GM06990 (cell line): ENCODE results near the gene SPRN.

ENCODE experiments used
- DNase-seq: peaks from one replicate; pipeline ENCODE4 v3.0.0-alpha.2; 2011; ENCODE audit not compliant: insufficient read length; ENCODE audit errors: extremely low read depth
- H3K27me3 ChIP-seq: replicated peaks from 2 replicates; pipeline ENCODE4 v1.6.0; 2011; ENCODE audit warnings: low read length; ENCODE audit not compliant: control insufficient read depth, insufficient read depth
- H3K36me3 ChIP-seq: 2 replicates; pipeline ENCODE4 v1.5.1; 2011; ENCODE audit warnings: low read length; ENCODE audit not compliant: control insufficient read depth, insufficient read depth
- H3K4me3 ChIP-seq: replicated peaks from 2 replicates; pipeline ENCODE4 v1.5.1; 2011; ENCODE audit warnings: low read depth, mild to moderate bottlenecking, control low read depth, low read length
- CTCF ChIP-seq: IDR thresholded peaks from 2 replicates; pipeline ENCODE4 v1.5.1; 2011; ENCODE audit warnings: low read length, control low read depth, mild to moderate bottlenecking, inconsistent platforms; ENCODE audit not compliant: insufficient read depth, poor library complexity, severe bottlenecking

Gene SPRN

DNA sequence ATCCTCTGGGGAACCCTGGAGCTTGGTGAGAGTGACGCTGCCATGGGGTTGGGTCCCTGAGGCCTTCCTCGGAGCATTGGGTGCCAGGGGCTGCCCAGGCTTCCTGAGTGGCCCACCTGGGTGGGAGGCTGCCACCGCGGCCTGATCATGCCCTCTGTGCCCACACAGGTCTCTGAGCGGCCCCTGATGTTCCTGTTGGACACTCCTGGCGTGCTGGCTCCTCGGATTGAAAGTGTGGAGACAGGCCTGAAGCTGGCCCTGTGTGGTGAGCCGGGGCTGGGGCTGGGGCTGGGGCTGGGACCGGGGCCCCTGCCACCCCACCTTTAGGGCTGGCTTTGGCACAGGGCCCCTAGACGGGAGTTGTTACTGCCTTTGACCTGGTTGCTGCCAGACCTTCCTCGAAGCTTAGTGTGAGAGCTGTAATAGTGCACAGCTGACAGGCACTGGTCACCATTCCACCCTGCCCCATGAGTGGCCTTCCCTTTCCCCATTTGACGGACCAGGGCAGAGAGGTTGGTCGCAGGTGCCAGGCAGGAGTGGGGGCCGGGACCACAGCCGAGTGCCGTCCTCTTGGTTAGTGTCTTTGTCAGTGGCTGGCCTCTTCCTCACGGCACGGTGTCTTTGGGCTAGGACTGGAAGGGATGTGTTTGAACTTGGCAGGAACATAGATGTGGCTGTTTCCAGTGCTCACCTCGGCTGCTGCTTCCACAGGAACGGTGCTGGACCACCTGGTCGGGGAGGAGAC lies 22.3 kb downstream of the SPRN start:
- DNase-seq, result no peak
- H3K36me3 ChIP-seq, result peaks cover 21% of the 10 kb centered on the region
- no peak for TF ChIP-seq CTCF
- no peak overlapping the region for H3K4me3 ChIP-seq
- no peaks in the 10 kb centered on the region for H3K27me3 ChIP-seq

DNA sequence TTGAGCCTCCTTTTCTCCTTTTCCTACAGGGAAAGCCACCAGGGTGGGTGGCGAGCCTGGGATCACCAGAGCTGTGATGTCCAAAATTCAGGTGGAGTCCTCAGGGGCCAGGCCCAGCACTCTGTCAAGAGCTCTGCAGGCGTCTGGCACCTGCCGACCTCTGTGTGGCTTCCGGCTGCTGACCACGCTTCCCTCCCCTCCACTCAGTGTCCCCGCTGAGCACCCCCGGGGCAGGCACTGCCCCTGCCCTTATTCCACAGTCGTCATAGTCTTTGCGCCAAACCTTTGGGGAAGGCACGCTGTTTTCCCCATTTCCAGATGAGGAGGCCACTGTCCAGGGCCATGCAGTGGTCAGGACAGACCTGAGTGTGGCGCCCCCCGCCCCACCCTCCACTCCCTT lies 22.9 kb downstream of the SPRN start:
- DNase-seq, result no peak
- Histone ChIP-seq H3K4me3 (peak overlapping the region; percentile 49), H3K36me3 (peaks cover 21% of the 10 kb centered on the region), H3K27me3 (no peaks in the 10 kb centered on the region)
- no peak for TF ChIP-seq CTCF

GRCh38 chr10:133400624-133401424 lies 23.6 kb downstream of the SPRN start:
- TF ChIP-seq CTCF, result no peak
- peaks cover 26% of the 10 kb centered on the region for H3K36me3 ChIP-seq
- no peaks in the 10 kb centered on the region for H3K27me3 ChIP-seq
- H3K4me3 ChIP-seq, result peak overlapping the region; percentile 49
- DNase-seq, result no peak

DNA sequence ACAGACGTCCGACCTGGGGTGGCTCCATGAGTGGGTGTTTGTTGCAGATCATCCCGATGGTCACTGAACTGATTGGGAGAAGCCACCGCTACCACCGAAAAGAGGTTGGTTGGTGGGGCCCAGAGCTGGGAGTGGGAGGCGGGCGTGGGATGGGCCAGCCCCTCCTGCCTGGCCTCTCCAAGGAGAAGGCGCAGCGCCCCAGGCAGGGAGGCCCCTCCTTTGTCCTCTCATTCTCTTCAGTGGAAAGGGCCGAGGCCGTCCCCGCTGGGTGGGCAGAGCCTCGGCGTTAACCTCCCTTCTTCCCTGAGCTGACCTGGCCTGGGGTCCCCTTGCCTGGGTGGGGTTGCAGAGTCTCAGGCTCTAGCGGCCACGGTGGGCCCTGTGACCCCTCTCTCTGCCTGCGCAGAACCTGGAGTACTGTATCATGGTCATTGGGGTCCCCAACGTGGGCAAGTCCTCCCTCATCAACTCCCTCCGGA lies 25.3 kb downstream of the SPRN start:
- Histone ChIP-seq H3K4me3 (no peak overlapping the region), H3K27me3 (no peaks in the 10 kb centered on the region), H3K36me3 (peaks cover 25% of the 10 kb centered on the region)
- DNase-seq, result no peak
- TF ChIP-seq CTCF, result no peak

- DNase-seq, result no peak
- peaks cover 19% of the 10 kb centered on the region for H3K36me3 ChIP-seq
- no peak for TF ChIP-seq CTCF
- no peaks in the 10 kb centered on the region for H3K27me3 ChIP-seq
- no peak overlapping the region for H3K4me3 ChIP-seq
Observed at GRCh38 chr10:133397938-133398337, 26.5 kb downstream of the SPRN start.
